Epithelial cell of esophagus (primary cell): ENCODE measurements around the gene ADAMTSL3.

Source experiments
- DNase-seq: peaks from one replicate; pipeline ENCODE4 v3.0.0; 2010; ENCODE audit warnings: low read depth
- H3K4me3 ChIP-seq: 2 replicates; pipeline ENCODE4 v1.5.1; 2011; ENCODE audit warnings: mild to moderate bottlenecking, low read length, control low read depth
- CTCF ChIP-seq: IDR thresholded peaks from 2 replicates; pipeline ENCODE4 v1.5.1; 2011; ENCODE audit warnings: low read depth, mild to moderate bottlenecking, low read length, control low read depth, inconsistent platforms; ENCODE audit not compliant: insufficient read depth; ENCODE audit errors: missing control alignments

The ADAMTSL3 gene

GRCh38 chr15:83815506-83815905 lies 161.6 kb downstream of the ADAMTSL3 start:
- DNase-seq: no peak

GRCh38 chr15:83816124-83816883 lies 162.4 kb downstream of the ADAMTSL3 start:
- no peak for DNase-seq
- H3K4me3 ChIP-seq: no peak overlapping the region
- no peak for TF ChIP-seq CTCF

More at GRCh38 chr15:83815506-83815905, 161.6 kb downstream of the ADAMTSL3 start:
- H3K4me3 ChIP-seq: no peak overlapping the region
- TF ChIP-seq CTCF: no peak

GRCh38 chr15:83818591-83818990 lies 164.7 kb downstream of the ADAMTSL3 start:
- DNase-seq: no peak
- no peak overlapping the region for H3K4me3 ChIP-seq
- no peak for TF ChIP-seq CTCF

- no peak overlapping the region for H3K4me3 ChIP-seq
- TF ChIP-seq CTCF: no peak
- DNase-seq: no peak
Observed at GRCh38 chr15:83830381-83830780, 176.5 kb downstream of the ADAMTSL3 start.

- peak; percentile 14 for DNase-seq
- TF ChIP-seq CTCF: no peak
- no peak overlapping the region for H3K4me3 ChIP-seq
Observed at GRCh38 chr15:83833569-83833968, 179.6 kb downstream of the ADAMTSL3 start.

GRCh38 chr15:83835479-83835878 lies 181.6 kb downstream of the ADAMTSL3 start:
- TF ChIP-seq CTCF: no peak
- no peak for DNase-seq
- H3K4me3 ChIP-seq: no peak overlapping the region
